BE2C (cell line): ENCODE measurements around the gene ABLIM2.
"Not testable (repeated sequence)": the region's sequence is repeated elsewhere in the genome, so short reads cannot be mapped to it uniquely, and the experiment has no call there.

Experiments used
- DNase-seq: peaks from one replicate; pipeline ENCODE4 v3.0.0-alpha.2; 2020
- H3K27me3 ChIP-seq: fragments of 250-450 bp; sonication (Bioruptor Pico); 2 replicates; pipeline ENCODE4 v1.5.1; 2020; ENCODE audit warnings: mild to moderate bottlenecking
- H3K36me3 ChIP-seq: fragments of 250-450 bp; sonication (Bioruptor Pico); 2 replicates; pipeline ENCODE4 v1.5.1; 2020; ENCODE audit warnings: mild to moderate bottlenecking
- H3K4me1 ChIP-seq: fragments of 250-450 bp; sonication (Bioruptor Pico); 2 replicates; pipeline ENCODE4 v1.5.1; 2020
- H3K4me3 ChIP-seq: 2 replicates; pipeline ENCODE4 v1.5.1; 2011; ENCODE audit warnings: low read depth, low read length
- H3K9me3 ChIP-seq: fragments of 250-450 bp; sonication (Bioruptor Pico); 2 replicates; pipeline ENCODE4 v1.5.1; 2020
- CTCF ChIP-seq: IDR thresholded peaks from 2 replicates; pipeline ENCODE4 v1.5.1; 2012; ENCODE audit warnings: mild to moderate bottlenecking, low read depth, low read length

Gene ABLIM2

GRCh38 chr4:7950301-7951092 lies 208.1 kb downstream of the ABLIM2 start:
- Histone ChIP-seq H3K27me3 (no peaks in the 10 kb centered on the region), H3K36me3 (no peaks in the 10 kb centered on the region), H3K4me3 (no peak overlapping the region), H3K9me3 (no peaks in the 10 kb centered on the region; the same call in 1 of the 2 replicates), H3K4me1 (peaks cover 12% of the 10 kb centered on the region)
- DNase-seq: no peak
- no peak for TF ChIP-seq CTCF

- Histone ChIP-seq H3K36me3 (no peaks in the 10 kb centered on the region), H3K9me3 (no peaks in the 10 kb centered on the region; the same call in 1 of the 2 replicates), H3K27me3 (no peaks in the 10 kb centered on the region), H3K4me3 (no peak overlapping the region), H3K4me1 (peaks cover 12% of the 10 kb centered on the region)
- no peak for DNase-seq
- no peak for TF ChIP-seq CTCF
These were observed 208.9 kb downstream of the ABLIM2 start for GRCh38 chr4:7949759-7950158.

- no peak for DNase-seq
- no peak overlapping the region for H3K4me3 ChIP-seq
- TF ChIP-seq CTCF: no peak
- peaks cover 12% of the 10 kb centered on the region for H3K4me1 ChIP-seq
- H3K9me3 ChIP-seq: no peaks in the 10 kb centered on the region; the same call in 1 of the 2 replicates
- H3K36me3 ChIP-seq: no peaks in the 10 kb centered on the region
- no peaks in the 10 kb centered on the region for H3K27me3 ChIP-seq
These were observed 210.7 kb downstream of the ABLIM2 start for GRCh38 chr4:7947927-7948326.

GRCh38 chr4:7945709-7946380 lies 212.8 kb downstream of the ABLIM2 start:
- no peaks in the 10 kb centered on the region for H3K36me3 ChIP-seq
- no peak for TF ChIP-seq CTCF
- DNase-seq: no peak
- peaks cover 12% of the 10 kb centered on the region for H3K4me1 ChIP-seq
- H3K9me3 ChIP-seq: no peaks in the 10 kb centered on the region; the same call in 1 of the 2 replicates
- H3K27me3 ChIP-seq: no peaks in the 10 kb centered on the region
- H3K4me3 ChIP-seq: no peak overlapping the region

GRCh38 chr4:7944599-7945220 lies 213.9 kb downstream of the ABLIM2 start:
- H3K4me3 ChIP-seq: no peak overlapping the region
- no peaks in the 10 kb centered on the region for H3K36me3 ChIP-seq
- H3K27me3 ChIP-seq: no peaks in the 10 kb centered on the region
- H3K4me1 ChIP-seq: peaks cover 11% of the 10 kb centered on the region
- no peaks in the 10 kb centered on the region for H3K9me3 ChIP-seq
- DNase-seq: no peak
- no peak for TF ChIP-seq CTCF

- not testable (repeated sequence) for H3K4me1 ChIP-seq, H3K4me3 ChIP-seq, DNase-seq, H3K36me3 ChIP-seq, H3K27me3 ChIP-seq, H3K9me3 ChIP-seq
These were observed 214.9 kb downstream of the ABLIM2 start for GRCh38 chr4:7943688-7944087.
